Measurements from ENCODE around the gene MYO5C. TPM values are rescaled to one million over a fixed set of nuclear protein-coding genes. Genes with fewer than 3 reads are reported as not detected.

The MYO5C gene
- total and polyA plus RNA-seq, 2 of the 13 experiments (the other 11 are each of a cell fraction or from before 2014, with no cell fraction given), result 15.7 to 23.7 TPM

- FAIRE-seq, result no peak
- ChIA-PET CTCF (ENCODE audit: low intra/inter-chr PET ratio, low total read pairs) (no interaction called here), POLR2A (no interaction called here)
- H3K4me3 ChIP-seq (replicated peaks in 1 of 3; ENCODE audit: insufficient read depth in 1 of 3, low read depth in 2 of 3, low read length in 3 of 3), result no peak overlapping the region
- H3K79me2 ChIP-seq (ENCODE audit: insufficient read depth, low read length), result no peaks in the 10 kb centered on the region
- H2AFZ ChIP-seq (ENCODE audit: low read length), result no peak overlapping the region
- H3K27ac ChIP-seq (ENCODE audit: extremely low read length, insufficient read depth, low read length), result no peak overlapping the region
- H3K4me1 ChIP-seq (ENCODE audit: insufficient read depth, low read length), result no peaks in the 10 kb centered on the region
- in situ Hi-C loops (cut with HindIII; ENCODE audit: extremely low pct_ligation_motif_present, low pct_unique_long_range_greater_than_20kb) (no loop called here), intact Hi-C loops (cut with micrococcal nuclease; ENCODE audit: unreplicated experiment) (no loop called here)
- H3K36me3 ChIP-seq (replicated peaks in 1 of 2; ENCODE audit: control insufficient read depth in 1 of 2, insufficient read depth in 2 of 2, low read length in 2 of 2), result peaks cover 19 to 85% of the 10 kb centered on the region in 2 experiments
- no peak overlapping the region for H3K9ac ChIP-seq (ENCODE audit: insufficient read depth, low read depth, low read length)
- no peak overlapping the region for H3K4me2 ChIP-seq (ENCODE audit: low read depth, low read length)
- DNase-seq (ENCODE audit: low spot score), result no peak
- no peaks in the 10 kb centered on the region for H4K20me1 ChIP-seq (ENCODE audit: insufficient read depth, low read length)
- TF ChIP-seq HNRNPK (IDR thresholded peaks at IDR 0.05; ENCODE audit: low read depth, low read length, poor library complexity, severe bottlenecking), result no peak
- TF ChIP-seq FOXK2 (IDR thresholded peaks at IDR 0.05), result no peak
- no peak for TF ChIP-seq HOMEZ (CRISPR knock-in tag; IDR thresholded peaks at IDR 0.05; ENCODE audit: low read depth)
- no peak for TF ChIP-seq MED1 (CRISPR knock-in tag; IDR thresholded peaks at IDR 0.05)
- TF ChIP-seq BHLHE40 (IDR thresholded peaks at IDR 0.05; ENCODE audit: low read length), result no peak
- TF ChIP-seq ZNF747 (CRISPR knock-in tag; IDR thresholded peaks at IDR 0.05; ENCODE audit: borderline replicate concordance), result no peak
- TF ChIP-seq, protein P1, sequence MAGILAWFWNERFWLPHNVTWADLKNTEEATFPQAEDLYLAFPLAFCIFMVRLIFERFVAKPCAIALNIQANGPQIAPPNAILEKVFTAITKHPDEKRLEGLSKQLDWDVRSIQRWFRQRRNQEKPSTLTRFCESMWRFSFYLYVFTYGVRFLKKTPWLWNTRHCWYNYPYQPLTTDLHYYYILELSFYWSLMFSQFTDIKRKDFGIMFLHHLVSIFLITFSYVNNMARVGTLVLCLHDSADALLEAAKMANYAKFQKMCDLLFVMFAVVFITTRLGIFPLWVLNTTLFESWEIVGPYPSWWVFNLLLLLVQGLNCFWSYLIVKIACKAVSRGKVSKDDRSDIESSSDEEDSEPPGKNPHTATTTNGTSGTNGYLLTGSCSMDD (CRISPR knock-in tag; IDR thresholded peaks at IDR 0.05), result no peak
- TF ChIP-seq HDAC2 (CRISPR knock-in tag; IDR thresholded peaks at IDR 0.05), result no peak
- no peak for TF ChIP-seq ZSCAN21 (CRISPR knock-in tag; IDR thresholded peaks at IDR 0.05; ENCODE audit: borderline replicate concordance)
- TF ChIP-seq ZBTB34 (CRISPR knock-in tag; IDR thresholded peaks at IDR 0.05), result no peak
- TF ChIP-seq ZNF589 (CRISPR knock-in tag; conservative IDR thresholded peaks at IDR 0.05), result no peak
- TF ChIP-seq SMAD1 (CRISPR knock-in tag; IDR thresholded peaks at IDR 0.05; ENCODE audit: borderline replicate concordance, low read depth), result no peak
- TF ChIP-seq HMGXB4 (CRISPR knock-in tag; IDR thresholded peaks at IDR 0.05; ENCODE audit: borderline replicate concordance in 1 of 2, low read depth in 1 of 2), result no peak
- no peak for TF ChIP-seq ZNF383 (CRISPR knock-in tag; IDR thresholded peaks at IDR 0.05; ENCODE audit: borderline replicate concordance)
- TF ChIP-seq, protein P2, sequence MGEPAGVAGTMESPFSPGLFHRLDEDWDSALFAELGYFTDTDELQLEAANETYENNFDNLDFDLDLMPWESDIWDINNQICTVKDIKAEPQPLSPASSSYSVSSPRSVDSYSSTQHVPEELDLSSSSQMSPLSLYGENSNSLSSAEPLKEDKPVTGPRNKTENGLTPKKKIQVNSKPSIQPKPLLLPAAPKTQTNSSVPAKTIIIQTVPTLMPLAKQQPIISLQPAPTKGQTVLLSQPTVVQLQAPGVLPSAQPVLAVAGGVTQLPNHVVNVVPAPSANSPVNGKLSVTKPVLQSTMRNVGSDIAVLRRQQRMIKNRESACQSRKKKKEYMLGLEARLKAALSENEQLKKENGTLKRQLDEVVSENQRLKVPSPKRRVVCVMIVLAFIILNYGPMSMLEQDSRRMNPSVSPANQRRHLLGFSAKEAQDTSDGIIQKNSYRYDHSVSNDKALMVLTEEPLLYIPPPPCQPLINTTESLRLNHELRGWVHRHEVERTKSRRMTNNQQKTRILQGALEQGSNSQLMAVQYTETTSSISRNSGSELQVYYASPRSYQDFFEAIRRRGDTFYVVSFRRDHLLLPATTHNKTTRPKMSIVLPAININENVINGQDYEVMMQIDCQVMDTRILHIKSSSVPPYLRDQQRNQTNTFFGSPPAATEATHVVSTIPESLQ (CRISPR knock-in tag; conservative IDR thresholded peaks at IDR 0.05), result no peak
- TF ChIP-seq ZNF7 (CRISPR knock-in tag; IDR thresholded peaks at IDR 0.05), result no peak
- no peak for TF ChIP-seq ATF7 (IDR thresholded peaks at IDR 0.05)
- no peak for TF ChIP-seq ATF7 (CRISPR knock-in tag; IDR thresholded peaks at IDR 0.05)
- 96% methylated on average over 5 of the region's 5 CpGs for WGBS (ENCODE audit: low lambda C conversion rate)
- BruUV-seq (replicated peaks), result no TSS peak
- H3K27me3 ChIP-seq (ENCODE audit: control insufficient read depth in 1 of 2, insufficient read depth in 2 of 2, low read length in 2 of 2), result no peaks in the 10 kb centered on the region
- no peak for ATAC-seq
- H3K9me3 ChIP-seq (ENCODE audit: low read length), result no peaks in the 10 kb centered on the region
Measured at GRCh38 chr15:52221730-52222129, 73.9 kb downstream of the MYO5C start.
